ENCODE measurements around the gene PMP22. TPM values are rescaled to one million over a fixed set of nuclear protein-coding genes. Genes with fewer than 3 reads are reported as not detected.

The PMP22 gene
- total RNA-seq, 1 experiment from 2014 or later = 1.7 TPM

DNA sequence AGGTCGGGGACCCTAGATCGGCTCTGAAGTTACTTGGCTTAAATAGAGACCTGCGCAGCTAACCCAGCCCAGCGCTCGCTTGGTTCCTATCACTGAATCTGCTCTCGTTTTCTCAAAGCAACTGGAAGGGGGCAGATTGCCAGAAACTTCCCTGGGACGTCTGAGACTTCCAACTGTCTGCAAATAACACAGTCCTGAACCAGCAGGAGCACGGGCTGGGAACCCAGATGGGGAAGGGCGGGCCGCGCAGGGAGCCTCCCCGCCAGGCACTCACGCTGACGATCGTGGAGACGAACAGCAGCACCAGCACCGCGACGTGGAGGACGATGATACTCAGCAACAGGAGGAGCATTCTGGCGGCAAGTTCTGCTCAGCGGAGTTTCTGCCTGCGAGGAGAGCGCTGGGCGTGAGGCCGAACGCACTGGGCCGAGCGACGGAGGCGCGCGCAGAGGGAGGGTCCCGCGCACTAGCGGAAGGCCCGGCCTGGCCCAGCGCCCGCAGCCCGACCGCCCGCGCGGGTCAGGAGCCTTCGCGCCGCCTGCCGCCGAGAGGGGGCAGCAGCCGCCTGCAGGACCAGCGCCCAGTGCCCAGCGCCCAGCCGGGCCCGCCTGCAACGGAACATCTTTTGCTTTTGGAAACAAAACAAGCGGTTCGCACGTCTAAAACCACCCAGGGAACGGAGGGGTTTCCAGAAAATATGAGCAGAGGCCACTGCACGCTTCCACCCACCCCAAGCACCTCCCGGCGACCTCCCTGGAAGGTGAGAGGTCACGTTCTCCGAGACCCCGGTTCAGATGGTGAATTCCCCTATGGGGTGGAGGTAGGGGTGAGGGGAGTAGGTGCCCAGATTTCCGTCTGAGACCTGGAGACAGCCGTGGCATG is 4.5 kb downstream of the PMP22 start:
- no peaks in the 10 kb centered on the region for H3K36me3 Mint-ChIP-seq (ENCODE audit: insufficient read depth, unreplicated experiment)
- no peak overlapping the region for H3K27ac Mint-ChIP-seq (ENCODE audit: unreplicated experiment)
- H3K4me3 Mint-ChIP-seq (ENCODE audit: low read depth, unreplicated experiment) = peak overlapping the region; percentile 70
- peaks cover 33% of the 10 kb centered on the region for H3K27me3 Mint-ChIP-seq (ENCODE audit: unreplicated experiment)
- H3K9me3 Mint-ChIP-seq (ENCODE audit: low read depth, unreplicated experiment) = no peaks in the 10 kb centered on the region
- no TSS peak for BruUV-seq (replicated peaks)
- H3K4me1 Mint-ChIP-seq (ENCODE audit: low read depth, unreplicated experiment) = peaks cover 18% of the 10 kb centered on the region
- CTCF ChIA-PET = interaction anchor here (1.2 kb wide), 1 partner anchor 242 kb away, joined by 8 read pairs; no protein-coding TSS in a partner anchor
- peak; percentile 77 for DNase-seq
- intact Hi-C loops (cut with micrococcal nuclease; ENCODE audit: unreplicated experiment) = loop anchor here (1.0 to 2.0 kb wide), 2 partner anchors 117 to 242 kb away; no protein-coding TSS in a partner anchor
- TF ChIP-seq, protein P1, sequence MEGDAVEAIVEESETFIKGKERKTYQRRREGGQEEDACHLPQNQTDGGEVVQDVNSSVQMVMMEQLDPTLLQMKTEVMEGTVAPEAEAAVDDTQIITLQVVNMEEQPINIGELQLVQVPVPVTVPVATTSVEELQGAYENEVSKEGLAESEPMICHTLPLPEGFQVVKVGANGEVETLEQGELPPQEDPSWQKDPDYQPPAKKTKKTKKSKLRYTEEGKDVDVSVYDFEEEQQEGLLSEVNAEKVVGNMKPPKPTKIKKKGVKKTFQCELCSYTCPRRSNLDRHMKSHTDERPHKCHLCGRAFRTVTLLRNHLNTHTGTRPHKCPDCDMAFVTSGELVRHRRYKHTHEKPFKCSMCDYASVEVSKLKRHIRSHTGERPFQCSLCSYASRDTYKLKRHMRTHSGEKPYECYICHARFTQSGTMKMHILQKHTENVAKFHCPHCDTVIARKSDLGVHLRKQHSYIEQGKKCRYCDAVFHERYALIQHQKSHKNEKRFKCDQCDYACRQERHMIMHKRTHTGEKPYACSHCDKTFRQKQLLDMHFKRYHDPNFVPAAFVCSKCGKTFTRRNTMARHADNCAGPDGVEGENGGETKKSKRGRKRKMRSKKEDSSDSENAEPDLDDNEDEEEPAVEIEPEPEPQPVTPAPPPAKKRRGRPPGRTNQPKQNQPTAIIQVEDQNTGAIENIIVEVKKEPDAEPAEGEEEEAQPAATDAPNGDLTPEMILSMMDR (IDR thresholded peaks at IDR 0.05; ENCODE audit: unreplicated experiment) = peak; percentile 41

DNA sequence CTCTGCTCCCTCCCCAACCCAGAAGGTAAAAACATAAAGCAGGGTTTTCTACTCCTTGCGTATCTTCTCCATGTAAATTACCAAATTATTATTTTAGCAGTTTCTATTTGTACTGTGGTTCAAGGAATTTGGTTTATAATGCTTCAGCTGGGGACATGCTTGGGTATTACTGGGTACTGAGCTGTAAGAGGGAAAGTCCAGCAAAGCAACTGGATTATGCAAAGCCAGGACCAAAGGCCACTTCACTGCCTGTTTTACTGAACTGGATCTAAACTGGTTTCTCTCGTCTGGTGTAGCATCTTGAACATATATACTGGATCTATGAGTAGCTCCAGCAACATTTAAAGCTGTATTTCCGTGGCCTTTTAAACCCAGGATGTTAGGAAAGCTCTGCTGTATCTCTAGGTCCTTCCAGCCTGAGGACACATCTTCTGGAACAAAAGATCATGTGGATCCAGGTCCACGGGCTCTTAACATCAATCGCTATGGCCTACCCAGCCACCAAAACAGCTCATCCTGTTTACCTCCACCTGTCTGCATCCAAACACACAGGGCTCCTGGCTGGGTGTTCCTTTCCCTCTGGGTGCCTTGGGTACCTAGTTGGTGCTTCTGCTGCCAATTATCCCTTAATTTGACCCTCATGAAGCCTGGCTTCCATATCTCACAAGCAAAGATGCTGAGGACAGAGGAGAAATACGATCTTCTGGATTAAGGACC is 7.2 kb downstream of the PMP22 start:
- Mint-ChIP-seq H3K27ac (ENCODE audit: unreplicated experiment) (no peak overlapping the region), H3K4me1 (ENCODE audit: low read depth, unreplicated experiment) (peaks cover 8% of the 10 kb centered on the region), H3K27me3 (ENCODE audit: unreplicated experiment) (peaks cover 21% of the 10 kb centered on the region), H3K36me3 (ENCODE audit: insufficient read depth, unreplicated experiment) (no peaks in the 10 kb centered on the region), H3K4me3 (ENCODE audit: low read depth, unreplicated experiment) (no peak overlapping the region), H3K9me3 (ENCODE audit: low read depth, unreplicated experiment) (peaks cover 4% of the 10 kb centered on the region)
- CTCF ChIA-PET = interaction anchor here (0.5 to 1.5 kb wide), 2 partner anchors 37 to 245 kb away, joined by 4 read pairs; no protein-coding TSS in a partner anchor
- TF ChIP-seq, protein P1 (IDR thresholded peaks at IDR 0.05; ENCODE audit: unreplicated experiment) = no peak
- no TSS peak for BruUV-seq (replicated peaks)
- intact Hi-C loops (cut with micrococcal nuclease; ENCODE audit: unreplicated experiment) = no loop called here
- no peak for DNase-seq

DNA sequence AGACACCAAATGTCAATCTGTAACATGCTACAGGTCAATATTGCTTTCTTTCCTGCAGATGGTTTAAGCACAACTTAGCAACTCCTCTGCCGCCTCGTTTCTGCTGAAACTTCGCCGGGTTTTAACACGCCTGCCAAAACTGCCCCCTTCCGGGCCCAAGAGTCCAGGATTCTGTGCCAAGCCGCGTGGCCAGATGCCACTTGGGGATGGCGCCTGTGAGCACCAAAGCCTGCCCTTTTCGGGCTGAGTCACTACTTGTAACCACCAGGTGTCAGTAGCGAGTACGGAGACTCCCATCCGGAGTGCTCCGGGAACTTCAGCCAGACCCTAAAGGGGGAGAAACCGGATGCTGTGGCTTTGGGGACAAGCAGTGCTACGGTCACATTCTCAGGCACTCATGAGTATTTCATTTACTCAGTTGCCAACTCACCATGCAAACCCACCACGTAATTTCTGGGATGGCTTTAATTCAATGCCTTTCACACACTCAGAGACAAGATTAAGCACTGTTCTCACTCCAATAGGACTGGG is 7.8 kb downstream of the PMP22 start:
- Mint-ChIP-seq H3K4me3 (ENCODE audit: low read depth, unreplicated experiment) (no peak overlapping the region), H3K9me3 (ENCODE audit: low read depth, unreplicated experiment) (peaks cover 4% of the 10 kb centered on the region), H3K36me3 (ENCODE audit: insufficient read depth, unreplicated experiment) (no peaks in the 10 kb centered on the region), H3K4me1 (ENCODE audit: low read depth, unreplicated experiment) (peaks cover 4% of the 10 kb centered on the region), H3K27me3 (ENCODE audit: unreplicated experiment) (peaks cover 16% of the 10 kb centered on the region), H3K27ac (ENCODE audit: unreplicated experiment) (no peak overlapping the region)
- intact Hi-C loops (cut with micrococcal nuclease; ENCODE audit: unreplicated experiment) = no loop called here
- CTCF ChIA-PET = interaction anchor here (0.6 to 1.5 kb wide), 2 partner anchors 232 to 246 kb away, joined by 4 to 7 read pairs; no protein-coding TSS in a partner anchor
- TF ChIP-seq, protein P1 (IDR thresholded peaks at IDR 0.05; ENCODE audit: unreplicated experiment) = peak; percentile 71
- DNase-seq = peak; percentile 69
- no TSS peak for BruUV-seq (replicated peaks)

DNA sequence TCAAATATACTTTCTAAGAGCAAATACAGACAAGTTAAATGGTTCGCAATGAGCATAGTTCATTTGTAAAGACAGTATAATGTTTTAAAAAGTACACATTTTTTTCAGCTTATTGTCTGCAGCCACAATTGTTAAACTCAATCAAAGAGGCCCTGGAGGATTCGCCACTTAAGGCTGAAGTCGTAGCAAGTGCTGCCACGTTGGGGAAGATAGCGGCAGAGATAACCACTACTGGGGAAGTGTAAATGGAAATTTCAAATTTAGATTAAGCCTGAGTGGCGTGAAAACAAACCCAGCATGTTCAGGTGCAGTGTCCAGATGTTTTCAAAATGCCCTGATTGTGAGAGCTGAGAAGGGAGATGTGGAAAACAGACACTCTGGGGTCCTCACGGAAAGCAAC is 8.4 kb downstream of the PMP22 start:
- no peaks in the 10 kb centered on the region for H3K4me1 Mint-ChIP-seq (ENCODE audit: low read depth, unreplicated experiment)
- no TSS peak for BruUV-seq (replicated peaks)
- CTCF ChIA-PET = interaction anchor here (0.6 kb wide), 1 partner anchor 233 kb away, joined by 7 read pairs; no protein-coding TSS in a partner anchor

More for the DNA sequence above, 8.4 kb downstream of the PMP22 start:
- intact Hi-C loops (cut with micrococcal nuclease; ENCODE audit: unreplicated experiment) = no loop called here
- H3K27me3 Mint-ChIP-seq (ENCODE audit: unreplicated experiment) = peaks cover 9% of the 10 kb centered on the region
- no peak overlapping the region for H3K4me3 Mint-ChIP-seq (ENCODE audit: low read depth, unreplicated experiment)
- H3K9me3 Mint-ChIP-seq (ENCODE audit: low read depth, unreplicated experiment) = peaks cover 4% of the 10 kb centered on the region
- no peak for DNase-seq
- no peak overlapping the region for H3K27ac Mint-ChIP-seq (ENCODE audit: unreplicated experiment)
- TF ChIP-seq, protein P1 (IDR thresholded peaks at IDR 0.05; ENCODE audit: unreplicated experiment) = no peak
- H3K36me3 Mint-ChIP-seq (ENCODE audit: insufficient read depth, unreplicated experiment) = no peaks in the 10 kb centered on the region
